Neuronal stem cell (in vitro differentiated cells): ENCODE measurements around the gene CD1D. TPM values are rescaled to one million over a fixed set of nuclear protein-coding genes. Genes with fewer than 3 reads are reported as not detected.

Experiments used
- DNase-seq: peaks from one replicate; pipeline ENCODE4 v3.0.0-alpha.2; 2013; ENCODE audit warnings: low spot score
- H2AFZ ChIP-seq: one replicate; pipeline ENCODE4 v1.6.1; 2013; ENCODE audit warnings: mild to moderate bottlenecking, low read length, inconsistent platforms
- H2AK5ac ChIP-seq: 2 replicates; pipeline ENCODE4 v1.6.1; 2013; ENCODE audit warnings: low read depth, mild to moderate bottlenecking, inconsistent platforms, low read length, moderate library complexity, mixed read lengths
- H2BK120ac ChIP-seq: 2 replicates; pipeline ENCODE4 v1.6.1; 2013; ENCODE audit warnings: low read depth, mild to moderate bottlenecking, inconsistent platforms, low read length, moderate library complexity, mixed read lengths
- H2BK12ac ChIP-seq: one replicate; pipeline ENCODE4 v1.6.1; 2013; ENCODE audit warnings: low read length, inconsistent platforms
- H2BK15ac ChIP-seq: 2 replicates; pipeline ENCODE4 v1.6.1; 2013; ENCODE audit warnings: mild to moderate bottlenecking, low read length, inconsistent platforms, mixed read lengths
- H2BK5ac ChIP-seq: one replicate; pipeline ENCODE4 v1.6.1; 2013; ENCODE audit warnings: inconsistent platforms, mild to moderate bottlenecking, low read length, moderate library complexity
- H3K14ac ChIP-seq: one replicate; pipeline ENCODE4 v1.6.1; 2013; ENCODE audit warnings: low read length, inconsistent platforms
- H3K18ac ChIP-seq: 2 replicates; pipeline ENCODE4 v1.6.1; 2013; ENCODE audit warnings: low read length, inconsistent platforms
- H3K23ac ChIP-seq: 2 replicates; pipeline ENCODE4 v1.6.1; 2013; ENCODE audit warnings: low read depth, mild to moderate bottlenecking, mixed read lengths, low read length, inconsistent platforms; ENCODE audit not compliant: poor library complexity
- H3K27ac ChIP-seq: replicated peaks from 3 replicates; pipeline ENCODE4 v1.5.1; 2013; ENCODE audit warnings: low read length, inconsistent platforms
- H3K27me3 ChIP-seq, 3 experiments: 2 replicates each; pipeline ENCODE4 v1.6.1; 2013; ENCODE audit warnings: low read length in 3 of 3, mild to moderate bottlenecking in 2 of 3, inconsistent platforms in 1 of 3, low read depth in 1 of 3, mixed read lengths in 1 of 3, moderate library complexity in 1 of 3; ENCODE audit not compliant: control insufficient read depth in 3 of 3, insufficient read depth in 3 of 3
- H3K36me3 ChIP-seq, 2 donors: replicated peaks in 1 of 2; 2 replicates each; pipeline ENCODE4 v1.6.1; 2013; ENCODE audit warnings: low read length in 2 of 2; ENCODE audit not compliant: control insufficient read depth in 2 of 2, insufficient read depth in 2 of 2
- H3K4ac ChIP-seq: 2 replicates; pipeline ENCODE4 v1.6.1; 2013; ENCODE audit warnings: inconsistent platforms, mild to moderate bottlenecking, low read length, moderate library complexity
- H3K4me1 ChIP-seq, 2 donors: 1 replicate in 1 of 2; 2 replicates in 1 of 2; pipeline ENCODE4 v1.6.1; 2013; ENCODE audit warnings: low read length in 2 of 2, low read depth in 1 of 2; ENCODE audit not compliant: control insufficient read depth in 2 of 2, insufficient read depth in 1 of 2
- H3K4me2 ChIP-seq: one replicate; pipeline ENCODE4 v1.6.1; 2013; ENCODE audit warnings: mild to moderate bottlenecking, low read length, inconsistent platforms; ENCODE audit not compliant: insufficient read depth, poor library complexity, severe bottlenecking
- H3K4me3 ChIP-seq, 2 donors: 2 replicates each; pipeline ENCODE4 v1.5.1; 2013; ENCODE audit warnings: low read length in 2 of 2, mild to moderate bottlenecking in 2 of 2, inconsistent platforms in 1 of 2, moderate library complexity in 1 of 2
- H3K79me1 ChIP-seq: one replicate; pipeline ENCODE4 v1.6.1; 2013; ENCODE audit warnings: low read depth, mild to moderate bottlenecking, inconsistent platforms, low read length, moderate library complexity
- H3K9ac ChIP-seq: one replicate; pipeline ENCODE4 v1.6.1; 2013; ENCODE audit warnings: mild to moderate bottlenecking, low read depth, low read length, inconsistent platforms; ENCODE audit not compliant: poor library complexity
- H3K9me3 ChIP-seq, 2 donors: replicated peaks in 1 of 2; 2 replicates each; pipeline versions ENCODE3 to v1.6.1; 2013; ENCODE audit warnings: low read length in 2 of 2, mild to moderate bottlenecking in 2 of 2, inconsistent platforms in 1 of 2, low read depth in 1 of 2, mixed read lengths in 1 of 2, moderate library complexity in 1 of 2; ENCODE audit not compliant: control insufficient read depth in 2 of 2, insufficient read depth in 1 of 2
- H4K8ac ChIP-seq: one replicate; pipeline ENCODE4 v1.6.1; 2013; ENCODE audit warnings: low read depth, mild to moderate bottlenecking, inconsistent platforms, low read length, moderate library complexity
- H4K91ac ChIP-seq: one replicate; pipeline ENCODE4 v1.6.1; 2013; ENCODE audit warnings: low read length, low read depth, mild to moderate bottlenecking, inconsistent platforms; ENCODE audit not compliant: poor library complexity
- WGBS, 2 donors: extraction: QIAGEN DNeasy Blood & Tissue Kit; methylation state at CpG; one replicate each; pipeline ENCODE4 v1.1.7; 2013; ENCODE audit warnings: missing lambda C conversion rate in 2 of 2, mixed read lengths in 1 of 2; ENCODE audit not compliant: insufficient read length in 2 of 2, insufficient replicate concordance in 1 of 2; ENCODE audit errors: extremely low coverage in 2 of 2; 5-methylcytosine and 5-hydroxymethylcytosine counted together
- polyA plus RNA-seq, 2 experiments: library from polyadenylated mRNA; stranded (reverse); fragments of 200-250 nt; gene quantifications; one replicate each; pipeline ENCODE4 v1.2.3, GENCODE V29; 2013

The CD1D gene
- 0.07 TPM for polyA plus RNA-seq (2013, experiment 1 of 2)
- 0.04 TPM for polyA plus RNA-seq (2013, experiment 2 of 2)

DNA sequence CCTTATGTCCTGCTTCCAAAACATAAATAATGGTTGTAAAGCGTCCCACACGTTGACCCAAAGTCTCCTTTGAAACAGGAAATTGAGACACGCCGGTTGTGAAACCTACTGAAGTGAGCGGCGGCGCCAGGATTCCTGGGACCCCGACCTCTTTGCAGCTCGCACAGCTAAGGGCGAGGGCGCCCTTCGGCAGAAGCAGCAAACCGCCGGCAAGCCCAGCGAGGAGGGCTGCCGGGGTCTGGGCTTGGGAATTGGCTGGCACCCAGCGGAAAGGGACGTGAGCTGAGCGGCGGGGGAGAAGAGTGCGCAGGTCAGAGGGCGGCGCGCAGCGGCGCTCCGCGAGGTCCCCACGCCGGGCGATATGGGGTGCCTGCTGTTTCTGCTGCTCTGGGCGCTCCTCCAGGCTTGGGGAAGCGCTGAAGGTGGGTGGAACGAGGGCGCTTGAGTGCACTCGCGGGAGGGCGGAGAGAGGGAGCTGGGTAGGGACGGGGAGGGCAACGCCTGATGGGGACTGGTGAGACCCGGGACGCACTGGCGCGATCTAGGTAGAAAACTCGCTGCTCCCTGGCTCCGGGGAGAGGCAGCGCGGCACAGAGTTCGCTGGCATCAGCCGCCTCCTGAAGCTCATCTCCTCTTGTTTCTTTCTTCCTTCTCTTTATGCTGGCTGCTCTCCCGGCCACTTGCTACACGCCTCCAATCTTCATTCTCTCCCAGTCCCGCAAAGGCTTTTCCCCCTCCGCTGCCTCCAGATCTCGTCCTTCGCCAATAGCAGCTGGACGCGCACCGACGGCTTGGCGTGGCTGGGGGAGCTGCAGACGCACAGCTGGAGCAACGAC is at the start of gene CD1D:
TSS of gene CD1D (plus strand) at position 155 of the 836 bp plus-strand sequence. CDS start at position 362, 207 bp downstream.
- Histone ChIP-seq H2BK5ac (no peak within 1 kb of the TSS), H3K4me3 (peak within 1 kb of the TSS in 1 of 2 donors; percentile 82), H3K9me3 (no peaks in the 10 kb centered on the region), H4K8ac (no peak within 1 kb of the TSS), H3K27me3 (peaks cover 7 to 80% (median 60%) of the 10 kb centered on the region in 3 experiments), H3K27ac (no peak within 1 kb of the TSS), H2AK5ac (no peak within 1 kb of the TSS), H3K79me1 (peaks cover 1% of the 10 kb centered on the region), H4K91ac (no peak within 1 kb of the TSS), H3K4ac (no peak within 1 kb of the TSS), H2BK15ac (no peak within 1 kb of the TSS), H3K4me2 (peak within 1 kb of the TSS; percentile 87), H3K4me1 (peaks cover 0 to 2% of the 10 kb centered on the region in 2 donors), H3K9ac (peak within 1 kb of the TSS; percentile 60), H2BK12ac (no peak within 1 kb of the TSS), H2BK120ac (no peak within 1 kb of the TSS), H3K36me3 (no peaks in the 10 kb centered on the region), H2AFZ (peak within 1 kb of the TSS; percentile 83), H3K14ac (no peak within 1 kb of the TSS), H3K18ac (peak within 1 kb of the TSS; percentile 91), H3K23ac (no peak within 1 kb of the TSS)
- peak; percentile 40 for DNase-seq
- no CpG with 5 or more reads among the region's 63 CpGs for WGBS, 2 donors

DNA sequence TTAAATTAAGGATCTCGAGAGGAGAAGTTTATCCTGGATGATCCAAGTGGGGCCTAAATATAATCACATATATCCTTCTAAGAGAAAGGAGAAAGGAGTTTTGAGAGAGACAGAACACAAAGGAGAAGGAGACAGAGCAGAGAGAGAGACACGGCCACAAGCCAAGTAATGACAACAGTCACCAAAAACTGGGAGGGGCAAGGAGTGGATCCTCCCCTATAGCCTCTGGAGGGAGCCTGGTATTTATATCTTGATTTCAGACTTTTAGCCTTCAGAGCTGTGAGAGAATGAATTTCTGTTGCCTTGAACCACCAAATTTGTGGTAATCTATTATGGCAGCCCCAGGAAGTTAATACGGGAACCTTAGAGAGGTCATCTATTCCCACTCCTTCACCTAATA is 49.5 kb upstream of the CD1D start:
- Histone ChIP-seq H3K4me1 (no peaks in the 10 kb centered on the region), H3K4me2 (no peak overlapping the region), H3K4me3 (no peak overlapping the region), H2BK15ac (no peak overlapping the region), H3K27me3 (peaks cover 0 to 3% (median 0%) of the 10 kb centered on the region in 3 experiments), H2AFZ (no peak overlapping the region), H3K79me1 (no peaks in the 10 kb centered on the region), H4K8ac (no peak overlapping the region), H3K14ac (no peak overlapping the region), H4K91ac (no peak overlapping the region), H3K9me3 (no peaks in the 10 kb centered on the region), H2BK120ac (no peak overlapping the region), H2BK12ac (no peak overlapping the region), H3K4ac (no peak overlapping the region), H3K36me3 (peaks cover 0 to 2% of the 10 kb centered on the region in 2 donors), H3K9ac (no peak overlapping the region), H2BK5ac (no peak overlapping the region), H3K23ac (no peak overlapping the region), H2AK5ac (no peak overlapping the region), H3K18ac (no peak overlapping the region), H3K27ac (no peak overlapping the region)
- DNase-seq: no peak
- WGBS, 2 donors: no CpG with 5 or more reads among the region's 3 CpGs

- no peak overlapping the region for H3K27ac ChIP-seq
- H3K79me1 ChIP-seq: no peaks in the 10 kb centered on the region
- H3K4me2 ChIP-seq: no peak overlapping the region
- DNase-seq: no peak
- H3K14ac ChIP-seq: no peak overlapping the region
- no peaks in the 10 kb centered on the region for H3K27me3 ChIP-seq
- H3K36me3 ChIP-seq: no peaks in the 10 kb centered on the region
- WGBS, 2 donors: no CpG with 5 or more reads among the region's 3 CpGs
- no peak overlapping the region for H3K9ac ChIP-seq
- H3K9me3 ChIP-seq: no peaks in the 10 kb centered on the region
- no peak overlapping the region for H3K4ac ChIP-seq
- no peak overlapping the region for H2BK120ac ChIP-seq
- H3K4me3 ChIP-seq: no peak overlapping the region
- no peak overlapping the region for H3K18ac ChIP-seq
- H2BK5ac ChIP-seq: no peak overlapping the region
- no peak overlapping the region for H2BK15ac ChIP-seq
- H3K23ac ChIP-seq: no peak overlapping the region
- H4K8ac ChIP-seq: no peak overlapping the region
- H2AFZ ChIP-seq: peak overlapping the region; percentile 46
- H2BK12ac ChIP-seq: no peak overlapping the region
- no peak overlapping the region for H4K91ac ChIP-seq
- H3K4me1 ChIP-seq: peaks cover 0 to 1% of the 10 kb centered on the region in 2 donors
- no peak overlapping the region for H2AK5ac ChIP-seq
Observed at GRCh38 chr1:158140764-158141192, 39.9 kb upstream of the CD1D start.

GRCh38 chr1:158145173-158145719 is 35.4 kb upstream of the CD1D start:
- H3K27me3 ChIP-seq: peaks cover 0 to 7% (median 0%) of the 10 kb centered on the region in 3 experiments
- no peak overlapping the region for H3K18ac ChIP-seq
- no peaks in the 10 kb centered on the region for H3K9me3 ChIP-seq
- no peaks in the 10 kb centered on the region for H3K79me1 ChIP-seq
- H2AK5ac ChIP-seq: no peak overlapping the region
- no peak overlapping the region for H3K4me3 ChIP-seq
- H3K4me1 ChIP-seq: peaks cover 0 to 4% of the 10 kb centered on the region in 2 donors
- H3K9ac ChIP-seq: no peak overlapping the region
- H4K8ac ChIP-seq: no peak overlapping the region
- H2BK120ac ChIP-seq: no peak overlapping the region
- H3K23ac ChIP-seq: no peak overlapping the region
- no peak overlapping the region for H2AFZ ChIP-seq
- H2BK15ac ChIP-seq: no peak overlapping the region
- H3K4me2 ChIP-seq: no peak overlapping the region
- H2BK5ac ChIP-seq: no peak overlapping the region
- no peak for DNase-seq
- no peak overlapping the region for H3K4ac ChIP-seq
- no peak overlapping the region for H3K14ac ChIP-seq
- no peak overlapping the region for H2BK12ac ChIP-seq
- no peaks in the 10 kb centered on the region for H3K36me3 ChIP-seq
- no peak overlapping the region for H3K27ac ChIP-seq
- no peak overlapping the region for H4K91ac ChIP-seq
